T-helper 17 cell (primary cell): ENCODE results near the gene MAPK8IP2. TPM values are rescaled to one million over a fixed set of nuclear protein-coding genes. Genes with fewer than 3 reads are reported as not detected.
"Not testable (repeated sequence)": the region's sequence is repeated elsewhere in the genome, so short reads cannot be mapped to it uniquely, and the experiment has no call there.

Source experiments
- ATAC-seq: fragments of 150-1000 bp; cut with Tn5 transposase; 2 replicates; pipeline ENCODE4 v1.10.0; 2021; ENCODE audit warnings: mild to moderate bottlenecking, moderate library complexity
- DNase-seq, 3 donors: peaks; one replicate each; pipeline versions ENCODE4 v3.0.0 to v3.0.0-alpha.2; 2020 to 2021
- H3K9me3 ChIP-seq: one replicate; pipeline ENCODE4 v1.7.0; 2013; ENCODE audit warnings: low read length, mild to moderate bottlenecking; ENCODE audit not compliant: control insufficient read depth, poor library complexity, severe bottlenecking
- H3K27ac Mint-ChIP-seq: one replicate; pipeline ENCODE4 v1.8.0; 2022; ENCODE audit warnings: mild to moderate bottlenecking, moderate library complexity, mixed read lengths
- H3K27me3 Mint-ChIP-seq: one replicate; pipeline ENCODE4 v1.8.0; 2022; ENCODE audit warnings: mixed read lengths
- H3K36me3 Mint-ChIP-seq: one replicate; pipeline ENCODE4 v1.8.0; 2022; ENCODE audit warnings: low read depth, mixed read lengths
- H3K4me1 Mint-ChIP-seq: one replicate; pipeline ENCODE4 v1.8.0; 2022; ENCODE audit warnings: mild to moderate bottlenecking, mixed read lengths
- H3K4me3 Mint-ChIP-seq: one replicate; pipeline ENCODE4 v1.8.0; 2022; ENCODE audit warnings: mild to moderate bottlenecking, moderate library complexity, mixed read lengths
- total RNA-seq, 4 donors: library from RNA in 2 of 4; stranded (reverse) in 2 of 4; gene quantifications; one replicate each; pipeline ENCODE4 v1.2.3 and lab custom pipeline; 2022 to 2026

Gene MAPK8IP2
- total RNA-seq, 2 donors from 2014 or later = 0.08 to 0.17 TPM

GRCh38 chr22:50630376-50630775 lies 29.8 kb downstream of the MAPK8IP2 start:
- no peaks in the 10 kb centered on the region for H3K9me3 ChIP-seq
- Mint-ChIP-seq H3K4me1 (peaks cover 19% of the 10 kb centered on the region), H3K27me3 (no peaks in the 10 kb centered on the region), H3K27ac (no peak overlapping the region), H3K4me3 (no peak overlapping the region), H3K36me3 (peaks cover 5% of the 10 kb centered on the region)
- ATAC-seq = no peak
- DNase-seq = no peak

DNA sequence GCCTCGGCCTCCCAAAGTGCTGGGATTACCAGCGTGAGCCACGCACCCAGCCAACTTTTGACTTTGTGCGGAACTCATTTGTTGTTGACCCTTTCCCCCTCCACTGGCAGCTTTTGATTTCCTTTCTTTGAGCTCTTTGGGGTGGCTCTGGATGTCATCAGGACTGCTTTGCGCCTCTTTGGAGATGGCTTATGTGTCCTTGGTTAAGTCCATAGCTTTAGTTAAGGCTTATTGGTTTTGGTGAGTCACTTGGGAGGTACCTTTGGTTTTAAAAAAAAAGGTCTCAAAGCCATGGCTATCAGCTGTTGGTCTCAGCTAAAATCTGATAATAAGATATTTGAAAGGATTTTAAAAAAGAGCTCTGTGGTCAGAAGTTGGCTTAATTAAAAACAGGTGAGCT lies 32.5 kb downstream of the MAPK8IP2 start:
- Mint-ChIP-seq H3K4me3 (no peak overlapping the region), H3K27ac (no peak overlapping the region), H3K4me1 (peaks cover 16% of the 10 kb centered on the region), H3K36me3 (peaks cover 5% of the 10 kb centered on the region), H3K27me3 (no peaks in the 10 kb centered on the region)
- H3K9me3 ChIP-seq = no peaks in the 10 kb centered on the region
- DNase-seq (no peak), ATAC-seq (no peak)

DNA sequence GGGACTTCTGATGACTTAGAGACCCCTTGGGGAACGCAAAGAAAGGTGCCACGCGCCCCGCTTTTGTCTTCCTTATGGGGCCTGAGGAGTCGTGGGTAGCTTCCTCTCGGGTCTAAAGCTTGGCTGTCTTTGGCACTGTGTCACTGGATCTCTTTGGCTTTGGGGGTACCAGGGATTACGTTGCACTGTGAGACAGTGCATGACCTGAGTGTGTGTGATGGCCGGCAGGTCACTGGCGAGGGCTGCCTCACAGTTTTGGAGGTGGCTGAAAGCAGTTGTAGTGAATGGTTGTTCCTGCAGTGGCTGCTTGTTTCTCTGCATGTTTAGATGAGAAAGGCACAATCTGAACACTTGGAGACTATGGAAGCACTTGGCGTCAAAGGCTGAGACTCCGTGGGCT lies 33.2 kb downstream of the MAPK8IP2 start:
- ATAC-seq (no peak), DNase-seq (no peak)
- H3K9me3 ChIP-seq = no peaks in the 10 kb centered on the region
- H3K4me3 Mint-ChIP-seq = no peak overlapping the region
- H3K36me3 Mint-ChIP-seq = peaks cover 1% of the 10 kb centered on the region
- peaks cover 10% of the 10 kb centered on the region for H3K4me1 Mint-ChIP-seq
- no peaks in the 10 kb centered on the region for H3K27me3 Mint-ChIP-seq
- H3K27ac Mint-ChIP-seq = no peak overlapping the region

- ATAC-seq (no peak), DNase-seq (no peak)
- no peaks in the 10 kb centered on the region for H3K36me3 Mint-ChIP-seq
- H3K27me3 Mint-ChIP-seq = peaks cover 4% of the 10 kb centered on the region
- H3K4me3 Mint-ChIP-seq = no peak overlapping the region
- peaks cover 2% of the 10 kb centered on the region for H3K4me1 Mint-ChIP-seq
- no peak overlapping the region for H3K27ac Mint-ChIP-seq
- H3K9me3 ChIP-seq = no peaks in the 10 kb centered on the region
Observed at GRCh38 chr22:50635591-50635990, 35.0 kb downstream of the MAPK8IP2 start.

DNA sequence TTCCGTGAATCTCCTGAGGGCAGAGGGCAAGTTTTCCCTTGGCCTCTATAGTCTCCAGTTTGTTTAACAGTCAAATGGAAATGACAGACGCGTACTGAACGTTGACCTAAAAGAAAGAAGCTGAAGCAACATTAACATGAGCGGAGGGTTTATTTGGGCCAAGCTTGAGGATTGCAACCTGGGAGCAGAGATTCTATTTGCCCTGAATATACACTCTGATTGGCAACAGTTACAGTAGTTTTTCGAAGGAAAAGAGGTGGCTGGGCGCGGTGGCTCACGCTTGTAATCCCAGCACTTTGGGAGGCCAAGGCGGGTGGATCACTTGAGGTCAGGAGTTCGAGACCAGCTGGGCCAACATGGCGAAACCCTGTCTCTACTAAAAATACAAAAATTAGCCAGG lies 39.7 kb downstream of the MAPK8IP2 start:
- not testable (repeated sequence) for DNase-seq, H3K4me1 Mint-ChIP-seq, H3K9me3 ChIP-seq, ATAC-seq, H3K36me3 Mint-ChIP-seq, H3K4me3 Mint-ChIP-seq, H3K27ac Mint-ChIP-seq
- H3K27me3 Mint-ChIP-seq = peaks cover 24% of the 10 kb centered on the region

GRCh38 chr22:50640857-50641647 lies 40.5 kb downstream of the MAPK8IP2 start:
- no peak overlapping the region for H3K4me3 Mint-ChIP-seq
- no peaks in the 10 kb centered on the region for H3K9me3 ChIP-seq
- H3K27ac Mint-ChIP-seq = no peak overlapping the region
- DNase-seq (no peak), ATAC-seq (no peak)
- H3K27me3 Mint-ChIP-seq = peaks cover 32% of the 10 kb centered on the region
- no peaks in the 10 kb centered on the region for H3K36me3 Mint-ChIP-seq
- no peaks in the 10 kb centered on the region for H3K4me1 Mint-ChIP-seq

GRCh38 chr22:50641696-50642607 lies 41.4 kb downstream of the MAPK8IP2 start:
- Mint-ChIP-seq H3K27ac (no peak overlapping the region), H3K27me3 (peaks cover 33% of the 10 kb centered on the region), H3K4me1 (no peaks in the 10 kb centered on the region), H3K4me3 (no peak overlapping the region), H3K36me3 (no peaks in the 10 kb centered on the region)
- DNase-seq = no peak
- no peak for ATAC-seq
- H3K9me3 ChIP-seq = no peaks in the 10 kb centered on the region

GRCh38 chr22:50643021-50643820 lies 42.6 kb downstream of the MAPK8IP2 start:
- H3K27ac Mint-ChIP-seq, H3K4me3 Mint-ChIP-seq, DNase-seq: not testable (repeated sequence)

GRCh38 chr22:50643821-50644101 lies 43.2 kb downstream of the MAPK8IP2 start:
- H3K27me3 Mint-ChIP-seq = peaks cover 33% of the 10 kb centered on the region
- H3K4me1 Mint-ChIP-seq, ATAC-seq, H3K36me3 Mint-ChIP-seq, H3K4me3 Mint-ChIP-seq, H3K27ac Mint-ChIP-seq, DNase-seq, H3K9me3 ChIP-seq: not testable (repeated sequence)

More at GRCh38 chr22:50643021-50643820, 42.6 kb downstream of the MAPK8IP2 start:
- not testable (repeated sequence) for H3K4me1 Mint-ChIP-seq, ATAC-seq, H3K9me3 ChIP-seq, H3K36me3 Mint-ChIP-seq
- H3K27me3 Mint-ChIP-seq = peaks cover 33% of the 10 kb centered on the region

- Mint-ChIP-seq H3K4me3 (no peak overlapping the region), H3K36me3 (no peaks in the 10 kb centered on the region), H3K27ac (no peak overlapping the region), H3K4me1 (peaks cover 4% of the 10 kb centered on the region), H3K27me3 (peaks cover 24% of the 10 kb centered on the region)
- ATAC-seq (no peak), DNase-seq (no peak)
- H3K9me3 ChIP-seq = no peaks in the 10 kb centered on the region
Observed at GRCh38 chr22:50653256-50653655, 52.7 kb downstream of the MAPK8IP2 start.

DNA sequence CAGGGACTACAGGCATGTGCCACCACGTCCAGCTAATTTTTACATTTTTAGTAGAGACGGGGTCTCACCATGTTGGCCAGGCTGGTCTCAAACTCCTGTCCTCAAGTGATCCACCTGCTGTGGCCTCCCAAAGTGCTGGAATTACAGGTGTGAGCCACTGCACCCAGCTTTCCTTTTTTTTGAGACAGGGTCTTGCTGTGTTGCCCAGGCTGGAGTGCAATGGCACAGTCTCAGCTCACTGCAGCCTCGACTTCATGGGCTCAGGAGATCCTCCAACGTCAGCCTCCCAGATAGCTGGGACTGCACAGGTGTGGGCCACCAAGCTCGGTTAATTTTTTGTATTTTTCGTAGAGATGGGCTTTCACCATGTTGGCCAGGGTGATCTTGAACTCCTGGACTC lies 54.1 kb downstream of the MAPK8IP2 start:
- not testable (repeated sequence) for H3K9me3 ChIP-seq, DNase-seq, H3K36me3 Mint-ChIP-seq, H3K4me1 Mint-ChIP-seq, ATAC-seq, H3K27ac Mint-ChIP-seq, H3K4me3 Mint-ChIP-seq
- peaks cover 31% of the 10 kb centered on the region for H3K27me3 Mint-ChIP-seq

- Mint-ChIP-seq H3K4me3 (no peak overlapping the region), H3K27ac (no peak overlapping the region), H3K27me3 (peaks cover 36% of the 10 kb centered on the region), H3K36me3 (peaks cover 2% of the 10 kb centered on the region), H3K4me1 (peaks cover 4% of the 10 kb centered on the region)
- no peak for ATAC-seq
- no peak for DNase-seq
- H3K9me3 ChIP-seq = no peaks in the 10 kb centered on the region
Observed at GRCh38 chr22:50656122-50657070, 55.8 kb downstream of the MAPK8IP2 start.
